HG02870 (cell line): ENCODE measurements around the gene DYDC2.

Source experiments
- ATAC-seq: cut with Tn5 transposase; IDR thresholded peaks from one replicate; pipeline ENCODE4 v1.9.1; 2021; ENCODE audit warnings: mild to moderate bottlenecking, moderate library complexity; ENCODE audit not compliant: unreplicated experiment

DYDC2 gene

GRCh38 chr10:80365510-80365909 is 8.9 kb downstream of the DYDC2 start:
- no peak for ATAC-seq

GRCh38 chr10:80371467-80371866 is 14.9 kb downstream of the DYDC2 start:
- no peak for ATAC-seq

- ATAC-seq: no peak
Measured at GRCh38 chr10:80372675-80373074, 16.1 kb downstream of the DYDC2 start.

DNA sequence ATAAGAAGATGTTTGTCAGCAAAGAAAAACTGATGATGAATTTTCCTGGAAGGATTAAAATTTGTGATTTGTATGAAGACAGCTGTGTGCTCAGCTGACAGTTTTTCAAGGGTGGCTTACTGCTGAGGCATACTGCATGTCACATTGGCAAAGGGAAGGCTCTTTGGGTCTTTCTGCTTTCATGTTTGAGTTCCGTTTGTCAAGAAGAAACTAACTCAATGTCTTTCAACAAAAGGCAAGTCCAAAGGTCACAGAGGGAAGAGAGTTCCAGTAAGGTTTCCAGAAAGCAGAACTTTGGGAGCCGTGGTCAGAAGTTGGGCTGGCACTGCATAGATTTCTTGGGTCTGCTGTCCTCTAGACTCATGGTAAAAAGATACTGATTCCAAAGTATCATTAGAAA is 16.9 kb downstream of the DYDC2 start:
- ATAC-seq: no peak

DNA sequence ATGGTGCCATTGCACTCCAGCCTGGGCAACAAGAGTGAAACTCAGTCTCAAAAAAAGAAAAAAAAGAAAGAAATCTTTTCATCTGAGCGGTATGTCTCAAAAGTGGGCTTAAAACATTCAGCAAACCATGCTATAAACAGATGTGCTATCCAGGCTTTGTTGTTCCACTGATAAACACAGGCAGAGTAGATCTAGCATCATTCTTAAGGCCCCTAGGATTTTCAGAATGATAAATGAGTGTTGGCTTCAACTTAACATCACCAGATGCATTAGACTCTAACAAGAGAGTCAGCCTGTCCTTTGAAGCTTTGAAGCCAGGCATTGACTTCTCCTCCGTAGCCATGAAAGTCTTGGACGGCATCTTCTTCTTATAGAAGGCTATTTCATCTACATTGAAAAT is 23.1 kb downstream of the DYDC2 start:
- ATAC-seq: no peak

DNA sequence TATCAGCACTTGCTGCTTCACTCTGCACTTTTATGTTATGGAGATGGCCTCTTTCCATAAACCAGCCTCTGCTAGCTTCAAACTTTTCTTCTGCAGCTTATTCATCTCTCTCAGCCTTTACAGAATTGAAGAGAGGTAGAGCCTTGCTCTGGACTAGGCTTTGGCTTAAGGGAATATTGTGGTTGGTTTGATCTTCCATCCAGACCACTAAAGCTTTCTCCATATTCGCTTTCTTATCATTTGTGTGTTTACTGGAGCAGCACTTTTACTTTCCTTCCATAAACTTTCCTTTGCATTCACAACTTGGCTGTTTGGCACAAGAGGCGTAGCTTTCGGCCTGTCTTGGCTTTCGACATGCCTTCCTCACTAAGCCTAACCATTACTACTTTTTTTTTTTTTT is 23.6 kb downstream of the DYDC2 start:
- no peak for ATAC-seq

DNA sequence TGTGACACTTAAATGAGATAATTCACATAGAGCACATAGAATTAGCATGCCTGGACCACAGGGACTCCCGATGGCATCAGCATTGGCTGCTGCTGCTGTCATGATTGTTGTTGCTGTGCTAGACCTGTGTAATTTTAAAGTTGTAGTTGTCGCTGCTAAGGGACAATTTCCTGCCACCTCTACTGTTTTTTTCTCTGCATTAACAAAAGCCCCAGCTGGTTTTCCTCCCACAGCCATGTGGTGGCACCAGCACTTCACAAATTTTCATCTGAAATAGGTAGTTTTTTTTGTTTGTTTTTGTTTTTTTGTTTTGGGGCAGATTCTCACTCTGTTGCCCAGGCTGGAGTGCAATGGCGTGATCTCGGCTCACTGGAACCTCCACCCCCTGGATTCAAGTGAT is 26.4 kb downstream of the DYDC2 start:
- no peak for ATAC-seq

- ATAC-seq: no peak
Measured at GRCh38 chr10:80390740-80391139, 34.2 kb downstream of the DYDC2 start.

GRCh38 chr10:80392250-80392649 is 35.7 kb downstream of the DYDC2 start:
- no peak for ATAC-seq

DNA sequence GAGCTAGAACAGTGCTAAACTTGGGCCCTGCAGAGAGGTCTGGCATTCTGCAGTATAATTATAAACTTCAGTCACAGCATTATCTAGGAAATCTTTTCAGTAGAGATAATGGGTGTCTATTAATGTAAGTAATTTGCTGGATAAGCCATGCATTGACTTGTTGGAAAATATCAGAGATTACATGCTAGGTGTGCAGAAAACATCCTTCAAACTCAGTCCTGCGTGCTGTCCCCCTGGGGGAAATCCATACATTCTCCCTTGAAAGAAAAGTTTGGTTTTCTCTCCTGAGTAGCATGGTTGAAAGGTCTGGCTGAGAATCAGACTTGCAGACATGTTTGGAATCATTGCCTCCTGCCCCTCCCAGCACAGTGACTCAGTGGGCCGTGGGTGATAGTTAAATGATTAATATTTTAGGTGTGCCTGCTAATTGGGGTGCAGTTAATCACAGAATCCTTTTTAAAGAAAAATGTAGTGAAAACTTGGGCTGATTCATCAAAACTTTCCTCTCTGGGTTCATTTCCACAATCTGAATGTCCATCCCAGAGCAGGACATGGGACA is 37.9 kb downstream of the DYDC2 start:
- no peak for ATAC-seq

DNA sequence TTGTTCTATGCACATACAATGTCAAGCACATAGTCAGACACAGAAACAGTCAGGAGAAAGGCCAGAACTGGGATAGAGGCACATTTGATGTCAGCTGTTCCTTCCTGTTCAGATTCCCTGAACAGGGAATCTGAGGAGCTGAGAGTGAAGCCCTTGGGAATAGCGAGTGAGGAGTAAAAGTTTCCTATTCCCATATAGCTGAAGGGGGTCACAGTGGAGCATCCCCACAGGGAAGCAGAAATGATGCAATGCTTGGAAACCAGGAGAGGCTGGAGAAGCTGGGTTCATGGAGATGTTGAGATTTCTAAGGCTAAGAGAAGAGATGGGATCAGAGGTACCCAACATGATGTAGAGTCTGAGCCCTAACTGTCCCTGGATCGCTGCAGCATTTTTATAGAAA is 40.4 kb downstream of the DYDC2 start:
- no peak for ATAC-seq

GRCh38 chr10:80400136-80400804 is 43.7 kb downstream of the DYDC2 start:
- ATAC-seq: no peak

DNA sequence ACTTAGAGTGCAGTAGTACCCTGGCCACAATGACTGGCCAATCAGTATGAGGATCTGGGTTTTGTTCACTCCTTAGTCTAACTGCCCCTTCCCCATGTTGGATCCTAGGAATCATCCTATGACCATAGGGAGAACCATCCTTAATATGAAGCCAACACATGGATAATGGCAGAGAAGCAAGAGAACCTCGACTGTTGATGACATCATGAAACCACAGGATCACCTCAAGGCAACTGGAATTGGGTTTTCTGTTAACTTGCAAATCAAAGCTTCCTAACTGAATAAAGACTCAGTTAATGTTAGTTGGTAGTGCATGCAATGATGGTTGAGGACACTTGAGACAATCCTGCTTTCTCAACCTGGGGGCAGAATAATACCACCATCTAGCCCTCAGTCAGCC is 48.5 kb downstream of the DYDC2 start:
- no peak for ATAC-seq

DNA sequence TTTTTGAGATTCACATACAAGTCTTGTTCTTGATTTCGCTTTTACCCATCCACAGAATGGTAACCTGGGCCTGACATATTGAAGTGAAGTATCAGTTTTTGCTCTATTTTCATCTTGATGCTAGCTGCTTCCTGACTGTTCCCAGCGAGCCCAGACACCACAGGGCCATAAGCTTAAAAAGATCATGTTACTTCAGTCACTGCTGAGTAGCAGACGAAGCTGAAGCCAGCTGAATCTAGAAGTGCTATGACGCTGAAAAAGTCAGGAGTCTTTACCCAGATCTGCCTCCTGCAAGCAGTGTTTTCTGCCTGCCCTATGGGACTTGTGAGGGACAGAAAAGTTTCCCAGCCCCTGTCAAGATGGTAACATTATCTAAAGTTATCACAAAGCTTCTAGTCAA is 49.0 kb downstream of the DYDC2 start:
- no peak for ATAC-seq

DNA sequence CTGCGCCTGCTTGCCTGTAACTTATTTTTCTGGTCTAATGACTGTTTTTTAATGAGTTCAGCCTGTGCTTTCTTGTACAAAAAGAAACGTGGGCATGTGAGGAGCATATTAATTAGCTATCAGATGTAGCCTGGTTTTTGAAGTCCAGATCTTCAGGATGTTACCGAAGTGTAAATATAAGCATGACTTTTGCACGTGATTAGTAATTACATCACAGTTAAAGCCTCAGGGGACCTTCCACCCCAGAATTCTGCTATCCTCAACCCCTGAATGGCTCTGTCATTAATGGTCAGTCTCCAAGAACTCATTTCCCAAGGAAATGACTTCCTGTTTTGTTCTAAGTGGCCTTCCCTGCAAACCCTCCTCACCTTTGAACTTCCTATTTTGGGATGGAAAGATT is 49.6 kb downstream of the DYDC2 start:
- no peak for ATAC-seq

DNA sequence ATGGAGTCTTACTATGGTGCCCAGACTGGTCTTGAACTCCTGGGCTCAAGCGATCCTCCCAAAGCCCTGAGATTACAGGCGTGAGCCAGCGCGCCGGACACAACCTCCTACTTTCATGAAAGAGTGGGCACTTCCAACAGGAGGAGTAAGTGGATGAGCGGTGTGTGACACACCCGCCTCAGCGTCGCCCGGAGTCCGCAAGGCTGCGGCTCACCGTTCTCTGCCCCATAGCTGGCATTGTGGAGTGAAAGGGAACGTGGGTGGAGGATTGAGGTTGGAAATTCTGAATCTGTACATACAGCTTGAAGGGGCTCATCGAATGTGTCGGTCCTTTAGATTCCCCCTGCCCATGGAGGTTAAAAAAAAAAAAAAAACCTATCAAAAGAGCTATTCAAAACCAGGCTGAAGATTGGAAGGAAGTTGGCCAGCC is 51.2 kb downstream of the DYDC2 start:
- ATAC-seq: peak; percentile 15

DNA sequence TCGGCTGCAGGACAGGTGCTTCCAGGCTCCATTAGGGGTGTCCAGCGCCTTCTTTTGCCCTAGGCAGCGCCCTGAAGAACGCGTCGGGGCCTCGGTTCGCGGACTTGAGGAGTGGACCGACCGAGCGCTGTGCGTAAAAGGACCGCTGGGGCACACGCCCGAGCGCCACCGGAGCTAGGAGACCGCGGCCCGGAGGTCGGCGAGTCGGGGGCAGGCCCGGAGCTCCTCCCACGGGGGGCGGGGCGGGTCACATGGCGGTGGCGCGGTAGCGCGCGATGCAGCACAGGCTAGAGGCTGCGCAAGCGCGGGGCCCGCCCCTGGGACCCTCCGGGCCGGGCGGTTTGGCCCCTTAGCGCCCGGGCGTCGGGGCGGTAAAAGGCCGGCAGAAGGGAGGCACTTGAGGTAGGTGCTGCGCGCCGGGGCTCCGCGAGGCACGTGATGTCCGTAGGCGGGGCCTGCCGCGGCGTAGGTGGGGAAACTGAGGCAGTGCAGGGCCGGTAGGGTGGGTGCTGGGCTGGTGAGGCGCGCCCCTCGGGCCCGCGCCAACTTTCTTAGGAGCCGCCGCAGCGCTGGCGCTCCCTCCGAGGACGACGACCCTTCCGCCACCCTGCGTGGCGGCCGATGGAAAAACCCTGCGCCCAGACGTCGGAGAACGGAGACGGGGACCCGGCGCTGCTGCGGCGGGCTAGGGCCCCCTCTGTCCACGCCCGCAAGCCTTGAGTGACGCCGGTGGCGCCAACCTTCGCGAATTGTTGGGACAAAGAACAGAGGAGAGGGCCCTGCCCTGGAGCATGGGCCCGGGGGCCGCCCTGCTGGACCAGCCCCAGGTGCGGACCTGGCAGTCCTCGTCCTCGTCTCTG is 51.9 kb downstream of the DYDC2 start, which contains the start of gene PRXL2A:
TSS of gene PRXL2A (plus strand) at position 310 of the 860 bp plus-strand sequence. CDS start 11,917 bp downstream, outside the sequence.
- peak; percentile 93 for ATAC-seq

DNA sequence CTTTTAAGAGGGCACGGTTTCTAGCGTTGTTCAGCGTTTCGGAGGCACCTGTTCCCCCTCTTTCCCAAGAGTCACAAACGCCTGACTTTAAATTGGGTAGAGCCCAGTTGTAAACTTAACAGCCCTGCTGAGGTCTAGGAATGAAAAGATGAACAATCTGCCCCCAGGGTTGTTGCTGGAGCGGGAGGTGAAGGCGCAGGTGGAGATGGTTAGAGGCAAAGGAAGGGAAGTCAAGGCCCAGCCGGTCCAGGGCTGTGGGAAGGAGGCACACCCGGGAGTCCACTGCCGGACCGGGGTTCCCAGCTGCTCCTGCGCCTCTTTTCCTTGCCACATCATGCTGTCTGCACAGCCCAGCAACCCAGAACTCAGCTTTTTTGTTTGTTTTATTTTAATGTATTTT is 52.5 kb downstream of the DYDC2 start:
- no peak for ATAC-seq

GRCh38 chr10:80410122-80410521 is 53.5 kb downstream of the DYDC2 start:
- no peak for ATAC-seq

DNA sequence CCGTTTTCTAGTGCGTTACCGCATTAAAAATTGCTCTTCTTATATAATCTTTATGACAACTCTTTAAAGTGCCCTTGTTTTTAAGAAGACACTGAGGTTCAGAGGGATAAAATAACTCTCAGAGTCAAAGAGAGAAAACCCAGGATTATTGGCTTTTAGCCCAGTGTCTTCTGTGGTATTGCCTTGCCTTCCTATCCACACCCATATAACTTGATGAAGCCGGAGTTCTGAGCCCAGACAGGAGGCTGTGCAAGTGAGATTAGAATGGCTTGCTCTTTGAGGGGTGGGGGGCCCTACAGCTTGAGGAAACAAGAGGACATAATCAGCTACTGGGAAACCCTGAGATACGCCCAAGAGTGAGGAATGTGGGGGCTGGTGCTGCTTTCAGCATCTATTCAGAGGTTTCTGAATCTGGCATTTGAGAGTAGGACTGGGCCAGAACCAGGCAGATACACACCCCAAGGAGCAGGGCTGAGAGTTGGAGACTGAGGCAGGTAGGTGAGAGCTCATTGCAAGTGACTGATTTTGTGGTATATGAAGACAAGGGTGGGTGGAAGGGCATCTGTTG is 54.1 kb downstream of the DYDC2 start:
- ATAC-seq: no peak

GRCh38 chr10:80411267-80411668 is 54.7 kb downstream of the DYDC2 start:
- ATAC-seq: no peak
